K562 treated with DMSO at 1 percent for 24 hours (cell line): ENCODE data around the gene RSU1. TPM values are rescaled to one million over a fixed set of nuclear protein-coding genes. Genes with fewer than 3 reads are reported as not detected.

Source experiments
- total RNA-seq: library from RNA; unstranded; fragments of 300-600 nt; gene quantifications from 2 replicates; pipeline ENCODE4 v1.2.3, GENCODE V29; 2022; ENCODE audit warnings: low read depth; ENCODE audit not compliant: insufficient read depth

Gene RSU1
- total RNA-seq: 16.0 and 21.7 TPM in 2 replicates

DNA sequence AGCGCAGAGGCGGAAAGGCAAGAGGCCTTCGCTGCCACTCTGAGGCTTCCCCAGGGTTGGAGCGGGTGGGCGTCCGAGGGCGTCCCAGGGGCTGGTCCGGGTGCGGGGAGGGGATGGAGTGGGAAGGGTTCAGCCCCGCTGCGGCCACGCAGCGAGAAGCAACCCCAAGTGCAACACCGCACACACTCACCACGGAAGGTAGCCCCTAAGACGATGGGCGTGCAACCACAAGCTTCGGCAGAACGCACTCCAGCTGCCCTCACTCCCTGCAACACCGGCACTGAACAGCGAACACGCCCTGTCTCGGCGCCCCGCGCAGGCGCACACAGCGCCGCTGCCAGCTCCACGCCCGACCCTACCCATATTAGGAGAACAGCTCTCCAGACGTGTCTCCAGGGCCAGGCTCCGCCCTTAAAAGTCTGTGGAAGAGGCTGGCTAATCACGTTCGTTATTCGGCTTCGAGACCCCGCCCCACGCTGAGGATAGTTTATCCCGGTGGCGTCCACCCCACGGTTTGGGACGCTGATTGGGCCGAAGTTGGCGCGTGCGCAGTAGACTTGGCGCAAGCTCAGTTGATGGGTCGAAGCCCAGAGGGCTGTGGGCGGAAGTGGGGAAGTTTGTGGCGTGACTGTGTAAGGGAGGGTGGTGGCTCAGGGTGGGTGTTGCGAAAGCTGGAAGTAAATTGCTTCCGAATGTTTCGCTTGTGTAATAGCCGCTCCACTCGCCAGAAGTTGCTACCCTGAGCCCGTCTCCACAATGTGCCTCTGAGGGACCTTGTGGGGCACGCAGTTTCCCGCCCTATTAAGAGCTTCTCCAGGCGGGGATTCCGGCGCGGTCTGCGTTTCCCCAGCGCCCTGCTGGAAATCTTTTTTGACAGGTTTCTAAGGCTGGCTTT, at the start of gene RSU1:
Gene RSU1 (minus strand): TSS at position 300 of the 895 bp plus-strand sequence. CDS start 343 bp downstream, outside the sequence.

